Measurements from ENCODE around the gene HMGB3. TPM values are rescaled to one million over a fixed set of nuclear protein-coding genes. Genes with fewer than 3 reads are reported as not detected.

HMGB3 gene
- total RNA-seq: 3.9 and 20.1 TPM in 2 replicates

DNA sequence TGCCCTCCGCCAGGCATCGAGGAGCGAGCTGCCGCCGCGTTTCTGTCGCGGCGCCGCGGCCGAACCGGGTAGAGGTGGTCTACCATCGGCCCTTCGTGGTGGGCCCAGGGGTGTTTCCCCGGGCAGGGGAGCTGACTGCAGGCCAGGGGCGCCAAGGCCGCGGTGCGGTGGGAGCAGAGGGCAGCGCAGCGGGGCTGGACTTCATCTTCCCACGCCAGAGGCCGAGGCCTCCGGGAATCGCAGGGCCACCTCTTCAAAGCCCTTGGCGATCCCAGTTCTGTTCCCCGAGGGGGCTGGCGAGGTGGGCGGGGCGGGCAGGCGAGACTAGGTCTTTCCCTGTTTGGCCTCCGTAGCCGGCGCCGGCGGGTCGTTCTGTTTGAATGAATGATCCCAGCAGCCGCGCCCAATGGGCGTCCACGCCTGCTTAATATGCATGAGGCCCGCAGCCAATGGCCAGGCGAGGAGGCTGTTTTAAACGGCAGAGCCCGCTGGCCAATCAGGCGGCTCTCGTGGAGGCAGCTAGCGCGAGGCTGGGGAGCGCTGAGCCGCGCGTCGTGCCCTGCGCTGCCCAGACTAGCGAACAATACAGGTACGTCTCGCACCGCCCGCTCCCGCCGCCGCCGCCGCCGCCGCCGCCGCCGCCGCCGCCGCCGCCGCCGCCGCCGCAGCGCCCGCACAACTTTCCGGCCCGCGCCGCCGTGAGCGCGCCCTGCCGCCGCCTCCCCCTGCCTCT is at the start of gene HMGB3:
Gene HMGB3 (plus strand): TSS at position 548 of the 733 bp plus-strand sequence. CDS start 2,265 bp downstream, outside the sequence.

Other genes with a start within 250 kb of the HMGB3 start
- gene CD99L2, start 84.7 kb upstream of the HMGB3 start, total RNA-seq: 42.6 and 47.1 TPM in 2 replicates
- not detected in 2 replicates for gene GPR50, start 193.2 kb downstream of the HMGB3 start, total RNA-seq

Measured in regular cardiac myocyte (primary cell).